SK-N-MC (cell line): ENCODE data around the gene HBS1L.
"Not testable (repeated sequence)": the region's sequence is repeated elsewhere in the genome, so short reads cannot be mapped to it uniquely, and the experiment has no call there.

Experiments
- DNase-seq: peaks from one replicate; pipeline ENCODE4 v3.0.0-alpha.2; 2011; ENCODE audit warnings: low read depth, low spot score
- H3K27ac ChIP-seq: fragments of 200-600 bp; sonication (generic); 2 replicates; pipeline ENCODE4 v1.5.1; 2016; ENCODE audit warnings: mixed run types
- H3K36me3 ChIP-seq: fragments of 200-600 bp; sonication (generic); 2 replicates; pipeline ENCODE4 v1.6.1; 2017; ENCODE audit warnings: antibody characterized with exemption, low read length, mixed read lengths; ENCODE audit not compliant: insufficient read depth
- H3K4me3 ChIP-seq: fragments of 200-600 bp; sonication (generic); 2 replicates; pipeline ENCODE4 v1.5.1; 2016
- H3K9ac ChIP-seq: fragments of 200-600 bp; sonication (generic); 2 replicates; pipeline ENCODE4 v1.8.0; 2017; ENCODE audit warnings: mixed run types, mixed read lengths; ENCODE audit not compliant: insufficient read length
- H3K9me3 ChIP-seq: fragments of 200-600 bp; sonication (generic); 2 replicates; pipeline ENCODE4 v1.6.1; 2017; ENCODE audit warnings: low read depth, mild to moderate bottlenecking, antibody characterized with exemption, low read length, moderate library complexity, mixed read lengths
- EZH2 ChIP-seq: fragments of 200-600 bp; sonication (generic); IDR thresholded peaks from one replicate; pipeline ENCODE4 v1.6.1; 2017; ENCODE audit warnings: antibody characterized with exemption
- FOXP2 ChIP-seq: optimal IDR thresholded peaks from 2 replicates; pipeline ENCODE3; 2011; ENCODE audit warnings: mild to moderate bottlenecking, moderate library complexity; ENCODE audit not compliant: insufficient read depth; ENCODE audit errors: extremely low read length, control extremely low read depth
- POLR2AphosphoS5 ChIP-seq: IDR thresholded peaks from 2 replicates; pipeline ENCODE4 v1.6.1; 2012; ENCODE audit warnings: mild to moderate bottlenecking, low read depth, low read length, borderline replicate concordance

Gene HBS1L

GRCh38 chr6:135071541-135071940 is 16.9 kb upstream of the HBS1L start:
- Histone ChIP-seq H3K9ac (no peak overlapping the region), H3K36me3 (no peaks in the 10 kb centered on the region), H3K4me3 (no peak overlapping the region), H3K27ac (no peak overlapping the region), H3K9me3 (no peaks in the 10 kb centered on the region)
- DNase-seq = no peak
- no peak for TF ChIP-seq POLR2AphosphoS5
- TF ChIP-seq EZH2 = no peak
- TF ChIP-seq FOXP2 = no peak

GRCh38 chr6:135067911-135068310 is 13.3 kb upstream of the HBS1L start:
- TF ChIP-seq FOXP2 (no peak), EZH2 (no peak), POLR2AphosphoS5 (no peak)
- Histone ChIP-seq H3K36me3 (no peaks in the 10 kb centered on the region), H3K9me3 (no peaks in the 10 kb centered on the region), H3K27ac (no peak overlapping the region), H3K9ac (no peak overlapping the region), H3K4me3 (no peak overlapping the region)
- no peak for DNase-seq

- TF ChIP-seq EZH2 = no peak
- no peak for TF ChIP-seq FOXP2
- TF ChIP-seq POLR2AphosphoS5 = no peak
- H3K27ac ChIP-seq = no peak overlapping the region
- no peak overlapping the region for H3K4me3 ChIP-seq
- DNase-seq = no peak
- H3K9ac ChIP-seq = no peak overlapping the region
- H3K9me3 ChIP-seq = no peaks in the 10 kb centered on the region
- no peaks in the 10 kb centered on the region for H3K36me3 ChIP-seq
These were observed 12.2 kb upstream of the HBS1L start for GRCh38 chr6:135066806-135067205.

- H3K27ac ChIP-seq = no peak overlapping the region
- H3K9me3 ChIP-seq = no peaks in the 10 kb centered on the region
- no peak for DNase-seq
- H3K36me3 ChIP-seq = no peaks in the 10 kb centered on the region
- TF ChIP-seq EZH2 (no peak), FOXP2 (no peak), POLR2AphosphoS5 (no peak)
- H3K4me3 ChIP-seq = no peak overlapping the region
- no peak overlapping the region for H3K9ac ChIP-seq
These were observed 11.8 kb upstream of the HBS1L start for GRCh38 chr6:135066397-135066796.

- TF ChIP-seq POLR2AphosphoS5 (no peak), EZH2 (no peak), FOXP2 (no peak)
- Histone ChIP-seq H3K9me3 (no peaks in the 10 kb centered on the region), H3K4me3 (no peak overlapping the region), H3K36me3 (no peaks in the 10 kb centered on the region), H3K9ac (no peak overlapping the region), H3K27ac (no peak overlapping the region)
- DNase-seq = no peak
These were observed 10.0 kb upstream of the HBS1L start for GRCh38 chr6:135064586-135064985.

GRCh38 chr6:135063926-135064325 is 9.3 kb upstream of the HBS1L start:
- H3K36me3 ChIP-seq = no peaks in the 10 kb centered on the region
- no peak overlapping the region for H3K4me3 ChIP-seq
- H3K9ac ChIP-seq = no peak overlapping the region
- DNase-seq = no peak
- no peak for TF ChIP-seq FOXP2
- TF ChIP-seq POLR2AphosphoS5 = no peak
- H3K27ac ChIP-seq = no peak overlapping the region
- H3K9me3 ChIP-seq = no peaks in the 10 kb centered on the region

GRCh38 chr6:135062735-135063134 is 8.1 kb upstream of the HBS1L start:
- no peak for TF ChIP-seq EZH2
- TF ChIP-seq FOXP2 = no peak
- TF ChIP-seq POLR2AphosphoS5 = no peak

GRCh38 chr6:135060076-135060475 is 5.5 kb upstream of the HBS1L start:
- no peaks in the 10 kb centered on the region for H3K36me3 ChIP-seq
- no peak overlapping the region for H3K27ac ChIP-seq
- TF ChIP-seq POLR2AphosphoS5 = no peak
- TF ChIP-seq EZH2 = no peak
- TF ChIP-seq FOXP2 = no peak

More at GRCh38 chr6:135062735-135063134, 8.1 kb upstream of the HBS1L start:
- Histone ChIP-seq H3K27ac (no peak overlapping the region), H3K9me3 (no peaks in the 10 kb centered on the region), H3K9ac (no peak overlapping the region), H3K36me3 (no peaks in the 10 kb centered on the region), H3K4me3 (no peak overlapping the region)
- no peak for DNase-seq

GRCh38 chr6:135058299-135058698 is 3.7 kb upstream of the HBS1L start:
- not testable (repeated sequence) for DNase-seq, H3K4me3 ChIP-seq, H3K27ac ChIP-seq, H3K9me3 ChIP-seq, H3K9ac ChIP-seq, H3K36me3 ChIP-seq

More at GRCh38 chr6:135060076-135060475, 5.5 kb upstream of the HBS1L start:
- DNase-seq = no peak
- no peak overlapping the region for H3K9ac ChIP-seq
- no peaks in the 10 kb centered on the region for H3K9me3 ChIP-seq
- H3K4me3 ChIP-seq = no peak overlapping the region
